ENCODE results near the gene SF3A2.

- TF ChIP-seq CTCF (conservative IDR thresholded peaks at IDR 0.05) (no peak), ZFX (IDR thresholded peaks at IDR 0.05) (no peak)
These were observed 42.8 kb upstream of the SF3A2 start for GRCh38 chr19:2193807-2194206.

Data from C4-2B (cell line).